ENCODE measurements around the gene CBLN1. TPM values are rescaled to one million over a fixed set of nuclear protein-coding genes. Genes with fewer than 3 reads are reported as not detected.

CBLN1 gene
- total RNA-seq, 1 experiment from 2014 or later, result not detected

DNA sequence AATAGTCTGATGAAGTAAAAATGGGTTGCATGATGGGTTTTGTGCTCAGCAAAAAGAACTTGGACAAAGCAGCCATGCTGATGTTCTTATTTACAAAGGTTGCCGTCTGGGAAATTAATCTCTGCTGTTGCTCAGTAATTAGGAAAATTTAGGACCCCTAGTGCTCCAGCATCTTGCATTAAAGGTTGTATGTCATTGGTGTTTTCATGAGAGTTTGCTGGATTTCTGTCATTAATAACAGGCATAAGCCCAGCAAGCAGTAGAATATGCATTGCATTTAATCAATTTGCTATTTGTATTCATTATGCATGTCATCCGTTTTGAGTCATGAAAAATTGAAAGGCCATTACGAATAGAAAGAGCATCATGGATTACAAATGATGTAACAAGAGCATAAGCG, 46.7 kb upstream of the CBLN1 start:
- no peaks in the 10 kb centered on the region for H4K20me1 ChIP-seq (ENCODE audit: insufficient read depth)
- ChIA-PET CTCF (no interaction called here), POLR2A (no interaction called here), RAD21 (ENCODE audit: low non-redundant PET in 1 of 2, low total read pairs in 2 of 2, uncharacterized antibody in 2 of 2, unreplicated experiment in 2 of 2) (no interaction called here)
- TF ChIP-seq SRF (IDR thresholded peaks at IDR 0.05; ENCODE audit: low read depth) (no peak), EGR1 (IDR thresholded peaks at IDR 0.05; ENCODE audit: low read depth) (no peak)
- no peak overlapping the region for H3K4me3 ChIP-seq (replicated peaks in 1 of 2; ENCODE audit: low read depth in 1 of 2, low read length in 2 of 2)
- ATAC-seq, result no peak
- no peak overlapping the region for H3K9ac ChIP-seq (ENCODE audit: low read length)
- no peak overlapping the region for H3K4me2 ChIP-seq (ENCODE audit: low read length)
- no peak overlapping the region for H2AFZ ChIP-seq (ENCODE audit: low read depth, low read length, poor library complexity, severe bottlenecking)
- H3K27ac ChIP-seq (ENCODE audit: low read depth, low read length), result no peak overlapping the region
- intact Hi-C loops (cut with micrococcal nuclease), result no loop called here
- H3K9me3 ChIP-seq (ENCODE audit: control insufficient read depth in 1 of 2, insufficient read depth in 1 of 2, low read depth in 1 of 2, low read length in 2 of 2), result no peaks in the 10 kb centered on the region
- H3K9me2 ChIP-seq (ENCODE audit: insufficient read depth), result no peaks in the 10 kb centered on the region
- H3K4me1 ChIP-seq (ENCODE audit: control insufficient read depth in 1 of 2, insufficient read depth in 2 of 2, low read length in 2 of 2), result no peaks in the 10 kb centered on the region
- no peaks in the 10 kb centered on the region for H3K79me2 ChIP-seq (ENCODE audit: insufficient read depth, low read length)
- peaks cover 54% of the 10 kb centered on the region for H3K27me3 ChIP-seq (ENCODE audit: insufficient read depth, low read length)
- H3K36me3 ChIP-seq (ENCODE audit: control insufficient read depth in 1 of 2, insufficient read depth in 2 of 2, low read length in 2 of 2), result no peaks in the 10 kb centered on the region
- DNase-seq (ENCODE audit: low read depth, low spot score), result no peak
- BruUV-seq (replicated peaks), result no TSS peak

- Histone ChIP-seq H3K9me2 (ENCODE audit: insufficient read depth) (no peaks in the 10 kb centered on the region), H3K4me3 (replicated peaks in 1 of 2; ENCODE audit: low read depth in 1 of 2, low read length in 2 of 2) (no peak overlapping the region), H3K27ac (ENCODE audit: low read depth, low read length) (no peak overlapping the region), H3K27me3 (ENCODE audit: insufficient read depth, low read length) (peaks cover 55% of the 10 kb centered on the region), H3K4me2 (ENCODE audit: low read length) (no peak overlapping the region), H3K9me3 (ENCODE audit: control insufficient read depth in 1 of 2, insufficient read depth in 1 of 2, low read depth in 1 of 2, low read length in 2 of 2) (no peaks in the 10 kb centered on the region), H2AFZ (ENCODE audit: low read depth, low read length, poor library complexity, severe bottlenecking) (no peak overlapping the region), H3K9ac (ENCODE audit: low read length) (no peak overlapping the region), H3K79me2 (ENCODE audit: insufficient read depth, low read length) (no peaks in the 10 kb centered on the region), H3K36me3 (ENCODE audit: control insufficient read depth in 1 of 2, insufficient read depth in 2 of 2, low read length in 2 of 2) (no peaks in the 10 kb centered on the region), H3K4me1 (ENCODE audit: control insufficient read depth in 1 of 2, insufficient read depth in 2 of 2, low read length in 2 of 2) (no peaks in the 10 kb centered on the region), H4K20me1 (ENCODE audit: insufficient read depth) (no peaks in the 10 kb centered on the region)
- ChIA-PET POLR2A (no interaction called here), CTCF (no interaction called here), RAD21 (ENCODE audit: low non-redundant PET in 1 of 2, low total read pairs in 2 of 2, uncharacterized antibody in 2 of 2, unreplicated experiment in 2 of 2) (no interaction called here)
- TF ChIP-seq SIN3A (IDR thresholded peaks at IDR 0.05; ENCODE audit: low read depth) (no peak), MAX (IDR thresholded peaks at IDR 0.05) (no peak), ELF1 (IDR thresholded peaks at IDR 0.05; ENCODE audit: borderline replicate concordance, low read depth) (no peak), ATF3 (IDR thresholded peaks at IDR 0.05) (no peak), RAD21 (IDR thresholded peaks at IDR 0.05; ENCODE audit: low read depth) (no peak), POLR2A (IDR thresholded peaks at IDR 0.05; ENCODE audit: borderline replicate concordance, extremely low read depth, insufficient read depth, insufficient read length) (no peak), TCF7L2 (IDR thresholded peaks at IDR 0.05; ENCODE audit: borderline replicate concordance, extremely low read depth, insufficient read depth, insufficient read length) (no peak), CTCF (IDR thresholded peaks at IDR 0.05 in 2 of 3, conservative IDR thresholded peaks at IDR 0.05 in 1 of 3; ENCODE audit: borderline replicate concordance in 1 of 3, insufficient read depth in 1 of 3, low read depth in 2 of 3, low read length in 2 of 3) (no peak)
- DNase-seq (ENCODE audit: low read depth, low spot score) (no peak), ATAC-seq (no peak)
- intact Hi-C loops (cut with micrococcal nuclease), result no loop called here
- no TSS peak for BruUV-seq (replicated peaks)
Measured at GRCh38 chr16:49327466-49327865, 45.8 kb upstream of the CBLN1 start.
